NCI-H526 treated with DMSO at 0.1 percent for 48 hours (cell line): ENCODE data around the gene FN3KRP.

Experiments
- DNase-seq: peaks from one replicate; lab custom pipeline; 2025; lab: John Stamatoyannopoulos, UW

The FN3KRP gene

DNA sequence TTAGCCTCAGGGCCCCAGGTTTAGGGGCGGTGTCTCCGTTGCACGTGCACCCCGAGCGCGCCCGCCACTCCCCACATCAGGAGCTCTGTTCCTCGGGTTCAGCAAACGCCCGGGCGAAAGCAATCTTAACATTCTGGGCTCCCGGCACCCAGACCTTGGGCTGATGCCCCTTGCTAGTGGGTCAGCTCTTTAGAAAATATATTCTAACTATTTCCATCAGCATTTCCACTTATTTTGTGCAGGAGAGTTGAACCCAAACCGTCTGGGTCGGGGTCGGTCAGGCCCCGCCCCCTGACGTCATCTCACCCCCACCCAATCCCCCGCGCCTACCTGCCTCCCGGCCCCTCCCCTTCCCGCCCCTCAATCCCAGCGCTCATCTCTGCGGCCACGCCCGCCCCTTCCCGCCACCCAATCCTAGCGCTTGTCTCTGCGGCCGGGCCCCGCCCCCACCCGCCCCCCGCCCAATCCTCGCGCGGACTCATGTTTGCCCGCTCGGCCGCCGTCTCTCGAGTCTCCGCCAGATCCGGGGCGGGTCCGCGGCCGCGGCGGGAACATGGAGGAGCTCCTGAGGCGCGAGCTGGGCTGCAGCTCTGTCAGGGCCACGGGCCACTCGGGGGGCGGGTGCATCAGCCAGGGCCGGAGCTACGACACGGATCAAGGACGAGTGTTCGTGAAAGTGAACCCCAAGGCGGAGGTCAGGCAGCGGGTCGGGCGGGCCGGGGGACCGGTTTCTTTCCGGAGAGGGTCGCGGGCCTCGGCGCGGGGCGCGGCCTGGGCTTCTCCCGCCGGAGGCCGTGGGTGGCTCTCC, at the start of gene FN3KRP:
Gene FN3KRP, plus strand, starts transcription at position 504 of the 808 bp plus-strand sequence. Its CDS starts 50 bp downstream, at position 554.
- DNase-seq: peak; percentile 89

GRCh38 chr17:82666931-82667667, 49.4 kb upstream of the FN3KRP start:
- DNase-seq: no peak

- DNase-seq: no peak
Observed at GRCh38 chr17:82667668-82668000, 48.9 kb upstream of the FN3KRP start.

GRCh38 chr17:82668024-82668630, 48.4 kb upstream of the FN3KRP start:
- DNase-seq: no peak

- DNase-seq: peak; percentile 48
Observed at GRCh38 chr17:82668631-82669099, 47.8 kb upstream of the FN3KRP start.

DNA sequence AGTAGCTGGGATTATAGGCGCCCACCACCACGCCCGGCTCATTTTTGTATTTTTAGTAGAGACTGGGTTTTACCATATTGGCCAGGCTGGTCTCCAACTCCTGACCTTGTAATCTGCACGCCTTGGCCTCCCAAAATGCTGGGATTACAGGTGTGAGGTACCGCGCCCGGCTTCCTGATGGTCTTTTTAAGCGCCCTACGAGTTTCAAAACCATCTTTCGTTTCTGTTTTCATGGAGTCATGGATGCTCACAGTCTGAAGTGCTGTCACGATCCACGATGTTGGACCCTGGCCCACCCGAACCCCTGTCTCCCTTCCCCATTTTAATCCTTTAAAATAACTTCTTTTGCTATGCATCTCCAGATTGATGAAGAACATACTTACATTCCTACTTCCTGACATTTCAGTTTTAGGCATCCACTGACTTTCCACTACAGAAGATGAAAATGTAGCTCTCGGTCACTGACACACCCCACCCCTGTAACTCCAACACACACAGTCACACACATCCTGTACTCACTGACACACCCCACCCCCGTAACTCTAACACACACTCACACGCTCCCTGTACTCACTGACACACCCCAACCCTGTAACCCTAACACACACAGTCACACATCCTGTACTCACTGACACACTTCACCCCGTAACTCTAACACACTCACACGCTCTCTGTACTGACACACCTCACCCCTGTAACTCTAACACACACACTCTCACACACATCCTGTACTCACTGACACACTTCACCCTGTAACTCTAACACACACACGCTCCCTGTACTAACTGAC, 45.6 kb upstream of the FN3KRP start:
- no peak for DNase-seq

GRCh38 chr17:82674656-82675475, 41.6 kb upstream of the FN3KRP start:
- DNase-seq: no peak

DNA sequence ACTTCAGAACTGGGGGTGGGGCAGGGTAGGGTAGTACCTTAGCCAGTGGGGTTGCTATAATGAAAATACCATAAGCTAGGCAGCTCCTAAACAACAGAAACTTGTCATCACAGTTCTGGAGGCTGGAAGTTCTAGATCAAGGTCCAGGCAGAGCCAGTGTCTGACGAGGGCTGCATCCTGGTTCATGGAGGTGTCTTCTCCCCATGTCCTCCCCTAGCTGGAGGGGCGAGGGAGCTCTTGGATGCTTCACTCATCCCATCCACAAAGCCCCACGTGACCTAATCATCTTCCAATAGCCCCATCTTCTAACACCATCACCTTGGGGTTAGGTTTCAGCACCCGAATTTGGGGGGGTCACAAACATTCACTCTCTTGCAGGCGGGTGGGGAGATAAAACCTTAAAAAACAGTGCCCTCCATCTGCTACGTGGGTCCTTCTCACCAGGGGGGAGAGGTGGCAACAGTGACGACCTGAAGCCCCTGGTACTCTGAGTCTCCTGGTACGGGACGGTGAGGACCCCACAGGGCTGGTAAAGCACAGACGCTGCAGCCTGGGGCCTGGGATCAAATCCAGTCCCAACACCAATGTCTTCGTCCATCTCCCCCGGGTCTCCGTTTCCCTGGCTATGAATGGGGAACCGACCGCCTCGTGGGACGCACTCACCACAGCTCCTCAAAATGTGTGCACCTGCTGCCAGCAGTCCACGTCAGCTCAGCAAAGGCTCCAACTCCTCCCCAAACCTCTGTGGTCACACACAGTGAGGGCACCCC, 40.8 kb upstream of the FN3KRP start:
- no peak for DNase-seq

DNA sequence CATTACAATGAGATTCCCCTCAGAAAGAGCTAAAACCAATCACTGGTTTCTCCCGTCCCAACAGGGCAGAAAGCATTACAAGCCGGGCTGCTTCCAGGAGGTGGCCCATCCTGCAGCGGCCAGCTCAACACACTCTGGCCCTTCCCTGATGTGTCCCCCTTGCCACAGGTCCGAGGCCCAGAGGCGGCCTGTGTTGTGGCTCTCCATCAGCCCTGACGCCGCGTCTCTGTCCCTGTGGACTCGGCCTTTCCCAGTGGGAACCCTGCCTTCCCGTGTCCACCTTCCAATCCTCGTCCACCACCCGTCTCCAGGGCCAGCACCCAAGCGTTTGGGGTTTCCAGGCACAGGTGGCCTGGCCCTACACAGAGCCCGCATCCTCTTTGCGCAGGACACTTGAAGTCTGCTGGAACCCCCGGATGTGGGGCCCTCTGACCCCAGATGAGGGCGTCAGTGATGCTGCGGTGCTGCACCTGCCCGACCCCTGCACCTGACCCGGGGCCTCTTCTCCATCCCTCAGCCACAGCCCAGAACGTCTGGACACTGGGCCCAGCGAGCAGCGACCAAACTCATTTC, 39.1 kb upstream of the FN3KRP start:
- DNase-seq: no peak

GRCh38 chr17:82678265-82678891, 38.1 kb upstream of the FN3KRP start:
- DNase-seq: no peak

DNA sequence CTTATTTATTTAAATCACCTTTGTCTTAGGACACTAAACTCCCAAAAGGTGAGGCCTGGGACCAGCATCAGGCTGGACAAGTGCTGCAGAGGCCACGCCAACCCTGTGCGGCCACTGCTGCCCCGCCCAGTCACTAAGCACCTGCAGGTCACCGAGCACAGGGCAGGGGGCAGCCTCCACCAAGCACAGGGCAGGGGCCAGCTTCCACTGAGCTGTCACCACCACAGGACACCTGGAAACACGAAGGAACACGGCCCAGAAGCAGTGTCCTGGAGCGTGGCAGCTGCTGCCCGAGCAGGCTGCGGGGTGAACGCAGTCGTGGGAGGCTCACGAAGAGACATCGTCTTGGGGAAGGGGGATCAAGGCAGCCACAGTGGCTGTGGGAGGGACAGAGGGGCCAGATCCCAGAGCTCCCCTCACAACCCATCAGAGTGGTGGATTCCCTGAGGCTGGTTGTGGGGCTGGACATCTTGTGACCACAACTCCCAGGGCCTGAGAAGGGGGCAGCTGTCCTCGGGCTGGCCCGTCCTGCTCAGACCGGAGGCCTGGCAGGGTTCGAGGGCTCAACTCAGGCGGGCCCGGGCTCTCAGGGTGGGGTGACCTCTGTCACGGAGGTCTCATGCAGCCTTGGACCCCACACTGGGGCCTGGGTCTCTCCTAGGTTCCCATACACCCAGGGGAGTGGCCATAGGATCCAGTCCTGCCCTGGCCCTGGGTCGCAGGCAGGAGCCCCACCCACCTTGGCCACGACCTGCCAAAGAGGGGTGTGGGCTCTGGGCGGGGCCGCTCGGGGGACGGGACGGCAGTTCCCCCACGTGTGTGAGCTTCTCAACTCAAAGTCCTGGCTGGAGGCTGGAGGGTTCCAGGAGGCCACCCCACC, 36.7 kb upstream of the FN3KRP start:
- DNase-seq: no peak

DNA sequence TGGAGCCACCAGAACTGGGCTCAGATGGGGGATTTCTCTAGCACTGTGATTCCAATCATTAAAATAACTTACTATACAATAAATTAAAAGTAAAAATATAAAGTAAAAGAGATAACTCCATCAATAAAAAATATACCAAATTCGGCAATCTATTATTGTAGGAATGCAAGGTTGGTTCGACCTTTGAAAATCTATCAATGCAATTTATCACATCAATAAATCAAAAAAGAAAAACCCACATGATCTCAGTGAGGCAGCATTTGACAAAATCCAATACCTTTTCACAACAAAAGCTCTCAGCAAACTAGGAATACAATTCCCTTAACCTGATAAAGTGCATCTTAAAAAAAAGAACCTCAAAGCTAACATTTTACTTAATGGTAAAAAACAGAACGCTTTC, 35.0 kb upstream of the FN3KRP start:
- no peak for DNase-seq

- DNase-seq: no peak
Observed at GRCh38 chr17:82683534-82683933, 33.0 kb upstream of the FN3KRP start.

DNA sequence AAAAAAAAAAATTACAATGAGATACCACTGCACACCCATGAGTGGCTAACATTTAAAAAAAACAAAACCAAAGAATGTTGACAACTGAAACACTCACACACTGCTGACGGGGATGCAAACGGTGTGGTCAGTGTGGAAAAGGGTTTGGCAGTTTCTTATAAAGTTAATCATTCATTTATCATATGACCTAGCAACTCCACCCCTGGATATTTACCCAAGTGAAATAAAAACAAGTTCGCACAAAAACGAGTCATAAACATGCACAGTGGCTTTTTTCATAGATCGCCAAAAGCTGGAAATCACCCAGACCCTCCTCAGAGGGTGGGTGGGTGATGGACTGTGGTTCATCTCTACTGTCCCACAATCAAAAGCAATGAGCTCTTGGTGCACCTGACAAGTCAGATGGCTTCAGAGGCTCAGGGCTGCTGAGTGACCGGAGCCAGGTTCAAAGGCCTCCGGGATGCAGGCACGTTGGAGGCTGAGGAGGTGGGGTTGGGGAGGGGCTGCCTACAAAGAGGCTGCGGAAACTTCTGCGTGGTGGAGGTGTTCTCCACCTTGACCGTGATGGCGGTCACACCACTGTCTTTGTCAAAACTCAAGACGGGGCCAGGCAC, 32.2 kb upstream of the FN3KRP start:
- DNase-seq: no peak

- DNase-seq: no peak
Observed at GRCh38 chr17:82685291-82685690, 31.2 kb upstream of the FN3KRP start.

DNA sequence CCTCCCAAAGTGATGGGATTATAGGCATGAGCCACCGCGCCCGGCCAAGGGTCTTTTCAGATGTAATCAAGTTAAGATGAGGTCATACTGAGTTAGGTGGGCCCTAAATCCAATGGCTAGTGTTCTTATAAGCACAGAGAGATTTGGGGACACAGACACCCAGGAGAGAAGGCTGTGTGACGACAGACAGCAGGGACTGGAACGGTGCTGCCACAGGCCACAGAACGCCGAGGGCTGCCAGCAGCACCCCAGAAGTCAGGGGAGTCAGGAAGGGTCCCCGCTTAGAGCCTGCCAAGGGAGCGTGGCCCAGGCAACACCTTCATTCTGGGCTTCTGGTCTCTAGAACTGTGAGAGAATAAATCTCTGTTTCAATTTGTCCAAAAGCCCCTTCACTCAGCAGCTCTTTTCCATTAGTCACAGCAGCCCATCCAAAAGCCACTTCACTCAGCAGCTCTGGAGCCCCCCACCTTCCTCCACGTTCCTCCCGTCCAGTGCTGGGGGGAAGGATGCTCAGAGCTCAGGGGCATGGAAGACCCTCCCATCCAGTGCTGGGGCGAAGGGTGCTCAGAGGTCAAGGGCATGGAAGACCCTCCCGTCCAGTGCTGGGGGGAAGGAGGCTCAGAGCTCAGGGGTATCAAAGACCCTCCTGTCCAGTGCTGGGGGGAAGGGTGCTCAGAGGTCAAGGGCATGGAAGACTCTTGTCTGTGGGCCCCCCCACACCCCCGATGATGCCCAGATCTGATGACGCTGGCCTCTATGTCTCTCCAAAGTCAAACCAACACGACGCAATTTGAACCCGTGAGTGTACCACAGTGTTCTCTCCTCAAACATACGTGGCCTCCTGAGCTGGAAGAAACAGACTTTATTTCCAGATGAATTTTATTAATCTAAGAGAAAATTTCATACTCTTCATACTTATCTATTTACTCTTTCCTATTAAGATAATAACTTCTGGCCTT, 29.9 kb upstream of the FN3KRP start:
- no peak for DNase-seq

DNA sequence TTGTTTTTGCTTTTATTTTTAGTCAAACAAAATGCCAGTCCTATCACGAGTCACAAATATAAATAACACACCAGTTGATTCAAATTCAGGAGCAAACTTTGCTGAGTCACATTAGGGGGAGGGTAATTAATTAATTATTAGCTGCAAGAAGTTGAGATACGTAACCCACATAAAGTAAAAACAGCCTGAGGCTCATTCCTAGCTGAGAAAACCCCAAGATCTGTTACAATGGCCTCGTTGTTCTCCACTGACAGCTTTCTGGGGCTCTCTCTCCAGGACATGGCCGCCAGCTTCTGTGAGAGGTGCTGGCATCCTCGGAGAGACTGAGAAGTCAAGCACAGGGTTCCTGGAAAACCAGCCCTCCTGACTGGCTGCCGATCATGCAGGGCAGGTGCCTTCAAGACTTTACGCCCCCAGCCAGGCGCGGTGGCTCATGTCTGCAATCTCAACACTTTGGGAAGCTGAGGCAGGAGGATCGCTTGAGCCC, 29.1 kb upstream of the FN3KRP start:
- DNase-seq: no peak
